HG02678 (cell line): Measurements from ENCODE around the gene NFILZ.
"Not testable (repeated sequence)": the region's sequence is repeated elsewhere in the genome, so short reads cannot be mapped to it uniquely, and the experiment has no call there.

Experiments used
- ATAC-seq: cut with Tn5 transposase; IDR thresholded peaks from one replicate; pipeline ENCODE4 v1.9.1; 2021; ENCODE audit warnings: mild to moderate bottlenecking, moderate library complexity; ENCODE audit not compliant: unreplicated experiment

Gene NFILZ

GRCh38 chr19:8611391-8611876, 19.0 kb upstream of the NFILZ start:
- no peak for ATAC-seq

- no peak for ATAC-seq
These were observed 18.3 kb upstream of the NFILZ start for GRCh38 chr19:8611877-8612806.

- ATAC-seq = no peak
These were observed 17.6 kb upstream of the NFILZ start for GRCh38 chr19:8612807-8613171.

DNA sequence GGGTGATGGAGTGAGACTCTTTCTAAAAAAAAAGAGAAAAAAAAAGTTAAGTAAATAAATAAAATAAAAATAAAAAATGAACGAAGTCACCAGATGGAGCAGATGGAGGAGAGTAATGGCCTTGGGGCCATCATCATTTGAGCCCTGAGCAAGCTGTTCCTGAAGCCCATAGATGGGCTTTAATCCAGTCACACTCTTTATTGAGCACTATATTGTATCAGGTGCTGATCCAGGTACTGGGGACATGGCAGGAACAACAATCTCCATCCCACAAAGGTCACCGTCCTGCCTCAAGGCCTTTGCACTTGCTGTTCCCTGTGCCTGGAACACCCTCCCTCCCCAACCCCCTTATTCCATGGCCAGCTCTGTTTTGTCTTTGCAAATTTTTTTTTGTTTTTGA, 16.0 kb upstream of the NFILZ start:
- no peak for ATAC-seq

GRCh38 chr19:8615024-8615423, 15.4 kb upstream of the NFILZ start:
- no peak for ATAC-seq

DNA sequence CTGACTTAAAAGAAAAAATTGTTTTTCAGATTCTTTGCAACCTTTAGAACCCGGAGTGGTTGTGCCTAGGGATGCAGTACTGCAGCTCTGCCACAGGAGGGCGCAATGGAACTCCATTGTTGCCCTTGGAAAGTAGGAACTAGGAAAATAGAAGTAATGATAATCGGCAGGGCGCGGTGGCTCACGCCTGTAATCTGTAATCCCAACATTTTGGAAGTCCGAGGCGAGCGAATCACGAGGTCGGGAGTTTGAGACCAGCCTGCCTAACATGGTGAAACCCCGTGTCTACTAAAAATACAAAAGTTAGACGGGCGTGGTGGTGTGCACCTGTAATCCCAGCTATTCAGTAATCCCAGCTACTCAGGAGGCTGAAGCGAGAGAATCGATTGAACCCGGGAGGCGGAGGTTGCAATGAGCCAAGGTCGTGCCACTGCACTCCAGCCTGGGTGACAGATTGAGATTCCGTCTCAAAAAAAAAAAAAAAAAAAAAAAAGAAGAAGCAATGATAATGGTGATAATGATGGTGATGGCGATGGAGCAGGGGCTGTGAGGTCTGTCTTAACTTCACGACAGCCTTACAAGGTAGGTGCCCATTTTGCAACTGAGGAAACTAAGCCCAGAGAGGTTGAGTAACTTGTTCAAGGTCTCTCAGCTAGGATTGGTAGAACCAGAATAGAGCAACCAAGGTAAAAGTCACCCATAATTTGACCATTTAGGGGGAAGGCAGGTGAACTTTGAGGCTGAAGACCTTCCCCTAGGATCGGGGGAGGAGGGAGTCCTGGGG, 14.4 kb upstream of the NFILZ start:
- no peak for ATAC-seq

DNA sequence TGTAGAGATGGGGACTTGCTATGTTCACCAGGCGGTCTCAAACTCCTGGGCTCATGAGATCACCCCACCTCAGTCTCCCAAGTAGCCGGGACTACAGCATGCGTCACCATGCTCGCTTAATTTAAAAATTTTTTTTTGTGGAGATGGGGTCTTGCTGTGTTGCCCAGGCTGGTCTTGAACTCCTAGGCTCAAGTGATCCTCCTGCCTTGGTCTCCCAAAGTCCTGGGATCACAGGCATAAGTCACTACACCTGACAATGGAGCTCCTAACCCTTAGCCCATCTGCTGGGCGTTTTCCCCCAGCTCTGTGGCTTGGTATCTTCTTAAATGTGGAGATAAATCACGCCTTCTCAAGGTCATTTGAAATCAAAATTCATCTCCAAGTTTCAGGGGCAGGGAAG, 13.6 kb upstream of the NFILZ start:
- ATAC-seq = no peak

- ATAC-seq = not testable (repeated sequence)
These were observed 13.1 kb upstream of the NFILZ start for GRCh38 chr19:8617325-8617724.

GRCh38 chr19:8617984-8618383, 12.4 kb upstream of the NFILZ start:
- no peak for ATAC-seq

GRCh38 chr19:8618751-8619150, 11.7 kb upstream of the NFILZ start:
- no peak for ATAC-seq

DNA sequence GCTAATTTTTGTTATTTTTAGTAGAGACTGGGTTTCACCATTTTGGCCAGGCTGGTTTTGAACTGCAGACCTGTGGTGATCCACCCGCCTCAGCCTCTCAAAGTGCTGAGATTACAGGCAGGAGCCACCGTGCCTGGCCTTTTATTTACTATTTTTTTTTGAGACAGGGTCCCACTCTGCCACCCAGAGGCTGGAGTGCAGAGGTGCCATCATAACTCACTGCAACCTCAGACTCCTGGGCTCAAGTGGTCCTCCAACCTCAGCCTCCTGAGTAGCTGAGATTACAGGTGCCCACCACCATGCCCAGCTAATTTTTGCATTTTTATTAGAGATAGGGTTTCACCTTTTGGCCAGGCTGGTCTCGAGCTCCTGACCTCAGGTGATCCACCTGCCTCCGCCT, 7.5 kb upstream of the NFILZ start:
- ATAC-seq = not testable (repeated sequence)

GRCh38 chr19:8626842-8627241, 3.6 kb upstream of the NFILZ start:
- ATAC-seq = no peak

DNA sequence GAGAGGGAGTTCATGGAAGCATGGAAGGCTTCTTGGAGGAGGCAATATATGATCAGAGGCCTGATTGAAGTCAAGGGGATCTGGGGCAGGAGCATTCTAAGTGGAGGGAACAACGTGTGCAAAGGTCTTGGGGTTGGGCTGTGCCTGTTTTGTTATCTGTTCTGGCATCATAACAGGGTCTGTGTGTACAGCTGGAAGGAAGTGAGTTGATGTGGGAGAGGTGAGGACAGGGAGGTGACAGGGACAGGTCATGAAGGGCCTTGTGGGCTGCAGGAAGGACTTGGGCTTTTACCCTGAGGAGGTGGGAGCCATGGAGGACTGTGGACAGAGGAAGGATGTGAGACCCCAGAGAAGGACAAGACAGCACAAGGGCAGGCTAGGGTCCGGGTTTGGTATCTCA, 1.2 kb upstream of the NFILZ start:
- ATAC-seq = no peak

GRCh38 chr19:8630796-8631424, 477 bp downstream of the NFILZ start:
- ATAC-seq = no peak

GRCh38 chr19:8631425-8631819, 989 bp downstream of the NFILZ start:
- ATAC-seq = no peak

- ATAC-seq = no peak
These were observed 5.0 kb downstream of the NFILZ start for GRCh38 chr19:8635422-8635821.

DNA sequence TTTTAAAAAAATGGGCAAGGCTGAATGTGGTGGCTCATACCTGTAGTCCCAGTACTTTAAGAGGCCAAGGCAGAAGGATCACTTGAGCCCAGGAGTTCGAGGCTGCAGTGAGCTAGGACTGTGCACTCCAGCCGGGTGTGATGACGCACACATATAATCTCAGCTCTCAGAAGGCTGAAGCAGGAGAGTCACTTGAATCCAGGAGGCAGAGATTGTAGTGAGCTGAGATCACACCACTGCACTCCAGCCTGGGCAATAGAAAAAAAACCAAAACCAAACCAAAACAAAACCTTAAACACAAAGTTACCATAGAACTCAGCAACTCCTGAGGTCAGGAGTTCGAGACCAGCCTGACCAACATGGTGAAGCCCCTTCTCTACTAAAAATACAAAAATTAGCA, 6.6 kb downstream of the NFILZ start:
- ATAC-seq = not testable (repeated sequence)

DNA sequence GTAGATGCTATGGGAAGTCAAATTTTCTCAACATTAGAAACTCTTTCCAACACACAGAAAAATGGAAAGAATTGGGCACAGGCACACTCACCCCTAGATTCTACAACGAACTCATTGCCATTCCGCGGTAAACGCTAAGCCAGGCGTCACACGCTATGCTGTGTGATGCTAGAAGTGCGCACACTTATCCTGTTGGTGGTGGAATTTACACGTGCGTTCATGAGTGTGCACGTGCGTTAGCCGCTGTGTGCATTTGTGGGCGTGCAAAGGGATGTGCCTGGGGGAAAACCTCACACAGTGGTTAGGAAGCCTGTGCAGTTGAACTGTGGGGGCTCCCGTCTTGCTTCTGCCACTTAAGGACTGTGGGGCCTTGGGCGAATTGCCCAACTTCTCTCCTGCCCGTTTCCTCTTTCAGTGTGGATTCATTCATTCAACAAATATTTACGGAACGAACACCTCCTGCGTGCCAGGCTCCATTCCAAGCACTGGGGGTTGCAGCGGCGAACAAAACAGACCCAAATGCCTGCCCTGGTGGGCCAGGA, 7.7 kb downstream of the NFILZ start:
- no peak for ATAC-seq

- ATAC-seq = no peak
These were observed 9.5 kb downstream of the NFILZ start for GRCh38 chr19:8639821-8640401.

GRCh38 chr19:8640402-8641004, 10.1 kb downstream of the NFILZ start:
- no peak for ATAC-seq
